ENCODE data around the gene CD40.
A peak's percentile ranks its signal among the peaks of the same experiment; 100 is the strongest.

CD40 gene

GRCh38 chr20:46130534-46130933 is 12.4 kb downstream of the CD40 start:
- TF ChIP-seq CTCF (IDR thresholded peaks at IDR 0.05), result no peak
- Histone ChIP-seq H3K4me3 (ENCODE audit: low read depth in 1 of 2, low read length in 1 of 2) (no peak overlapping the region), H3K4me1 (ENCODE audit: control insufficient read depth in 1 of 2, insufficient read depth in 1 of 2, low read depth in 1 of 2, low read length in 1 of 2) (no peaks in the 10 kb centered on the region), H3K27me3 (peaks cover 54% of the 10 kb centered on the region), H3K27ac (no peak overlapping the region), H3K9me3 (no peaks in the 10 kb centered on the region), H3K36me3 (no peaks in the 10 kb centered on the region)

DNA sequence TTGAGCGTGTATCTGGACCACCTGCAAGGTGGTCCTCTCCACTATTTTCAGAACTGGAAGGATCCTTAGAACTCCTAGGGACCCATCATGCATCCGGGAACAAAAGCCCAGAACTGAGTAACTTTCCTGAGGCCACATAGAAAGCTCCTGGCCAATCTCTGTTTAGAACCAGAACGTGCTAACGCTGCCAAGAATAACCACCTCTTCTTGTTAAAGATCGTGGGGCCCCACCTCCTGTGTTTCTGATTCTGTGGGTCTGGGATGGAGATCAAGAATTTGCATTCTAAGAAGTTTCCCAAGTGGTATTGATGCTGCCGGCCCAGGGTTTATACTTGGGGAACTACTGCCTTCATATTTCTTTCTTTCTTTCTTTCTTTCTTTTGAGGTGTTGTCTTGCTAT is 13.3 kb downstream of the CD40 start:
- no peaks in the 10 kb centered on the region for H3K36me3 ChIP-seq
- no peak overlapping the region for H3K27ac ChIP-seq
- no peak for TF ChIP-seq CTCF (IDR thresholded peaks at IDR 0.05)
- H3K4me3 ChIP-seq (ENCODE audit: low read depth in 1 of 2, low read length in 1 of 2), result no peak overlapping the region
- no peaks in the 10 kb centered on the region for H3K9me3 ChIP-seq
- no peaks in the 10 kb centered on the region for H3K4me1 ChIP-seq (ENCODE audit: control insufficient read depth in 1 of 2, insufficient read depth in 1 of 2, low read depth in 1 of 2, low read length in 1 of 2)
- H3K27me3 ChIP-seq, result peaks cover 56% of the 10 kb centered on the region

DNA sequence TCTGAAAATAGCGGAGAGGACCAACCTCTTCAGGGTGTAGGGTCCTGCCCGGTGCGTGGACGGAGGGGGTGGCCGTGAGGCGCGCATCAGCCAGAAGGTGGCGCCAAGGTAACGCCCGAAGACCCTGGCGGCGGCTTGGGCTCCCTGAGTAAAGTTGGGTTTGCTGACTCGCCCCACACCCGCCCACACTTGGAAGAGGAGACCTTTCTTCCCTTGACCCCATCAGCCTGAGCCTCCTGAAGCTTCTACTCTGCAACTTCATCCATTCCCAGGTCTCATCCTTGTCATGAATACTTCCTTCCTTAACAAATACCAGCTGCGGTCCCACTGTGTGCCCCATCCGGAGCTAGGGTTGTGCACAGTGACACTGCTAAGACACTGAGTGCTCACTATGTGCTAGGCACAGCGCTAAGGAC is 14.6 kb downstream of the CD40 start:
- Histone ChIP-seq H3K27me3 (peaks cover 63% of the 10 kb centered on the region), H3K9me3 (no peaks in the 10 kb centered on the region), H3K4me3 (ENCODE audit: low read depth in 1 of 2, low read length in 1 of 2) (no peak overlapping the region), H3K36me3 (no peaks in the 10 kb centered on the region), H3K27ac (no peak overlapping the region), H3K4me1 (ENCODE audit: control insufficient read depth in 1 of 2, insufficient read depth in 1 of 2, low read depth in 1 of 2, low read length in 1 of 2) (no peaks in the 10 kb centered on the region)
- peak; percentile 68 for TF ChIP-seq CTCF (IDR thresholded peaks at IDR 0.05)

DNA sequence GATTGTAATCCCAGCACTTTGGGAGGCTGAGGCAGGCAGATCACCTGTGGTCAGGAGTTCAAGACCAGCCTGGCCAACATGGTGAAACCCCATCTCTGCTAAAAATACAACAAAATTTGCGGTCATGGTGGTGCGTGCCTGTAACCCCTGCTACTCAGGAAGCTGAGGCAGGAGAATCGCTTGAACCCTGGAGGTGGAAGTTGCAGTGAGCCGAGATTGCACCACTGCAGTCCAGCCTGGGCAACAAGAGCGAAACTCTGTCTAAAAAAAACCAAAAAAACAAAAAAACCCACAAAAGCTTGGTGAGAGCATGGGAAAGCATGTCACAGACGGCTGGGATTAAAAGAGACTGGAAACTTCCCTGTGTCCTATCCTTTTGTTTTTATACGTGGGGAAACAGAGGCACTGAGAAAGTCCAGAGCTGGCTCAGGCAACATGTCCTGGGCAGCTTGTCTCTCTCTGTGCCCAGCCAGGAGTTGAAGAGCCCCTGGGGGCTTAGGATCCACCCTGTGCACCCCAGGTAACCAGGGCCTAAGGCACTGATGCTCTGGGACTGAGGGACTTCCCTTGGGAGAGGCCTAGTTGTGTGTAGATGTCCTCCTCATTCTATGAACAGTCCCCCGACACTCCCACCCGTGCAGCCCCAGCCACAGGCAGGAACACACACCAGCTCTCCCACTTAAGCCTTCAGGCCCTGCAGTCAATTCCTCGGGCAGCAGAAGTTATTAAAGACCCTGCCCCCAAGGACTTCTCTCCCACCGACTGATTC is 16.0 kb downstream of the CD40 start:
- H3K36me3 ChIP-seq, result no peaks in the 10 kb centered on the region
- no peak overlapping the region for H3K27ac ChIP-seq
- H3K9me3 ChIP-seq, result no peaks in the 10 kb centered on the region
- no peak overlapping the region for H3K4me3 ChIP-seq (ENCODE audit: low read depth in 1 of 2, low read length in 1 of 2)
- no peaks in the 10 kb centered on the region for H3K4me1 ChIP-seq (ENCODE audit: control insufficient read depth in 1 of 2, insufficient read depth in 1 of 2, low read depth in 1 of 2, low read length in 1 of 2)
- peaks cover 69% of the 10 kb centered on the region for H3K27me3 ChIP-seq
- TF ChIP-seq CTCF (IDR thresholded peaks at IDR 0.05), result no peak

DNA sequence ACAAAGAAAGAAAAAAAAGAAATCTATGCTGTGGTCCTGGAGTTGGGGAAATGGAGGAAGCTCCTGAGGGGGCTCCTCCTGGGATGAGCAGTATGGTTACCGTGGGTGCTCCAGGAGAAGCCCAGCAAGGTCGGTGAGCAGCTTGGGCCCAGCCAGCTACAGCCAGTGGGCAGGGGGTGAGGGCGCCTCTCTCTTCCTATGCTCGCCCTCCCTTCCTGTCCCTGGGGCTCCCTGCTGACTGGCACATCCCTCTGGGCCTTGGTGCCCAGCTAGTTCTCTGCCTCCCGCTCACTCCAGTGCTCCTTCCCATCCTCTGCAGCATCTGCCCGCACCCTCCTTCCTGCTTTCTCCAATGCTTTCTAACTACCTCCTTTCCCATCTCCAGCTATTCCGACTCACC is 16.6 kb downstream of the CD40 start:
- H3K4me3 ChIP-seq (ENCODE audit: low read depth in 1 of 2, low read length in 1 of 2), result no peak overlapping the region
- peaks cover 69% of the 10 kb centered on the region for H3K27me3 ChIP-seq
- no peak for TF ChIP-seq CTCF (IDR thresholded peaks at IDR 0.05)
- no peak overlapping the region for H3K27ac ChIP-seq
- H3K36me3 ChIP-seq, result no peaks in the 10 kb centered on the region
- H3K4me1 ChIP-seq (ENCODE audit: control insufficient read depth in 1 of 2, insufficient read depth in 1 of 2, low read depth in 1 of 2, low read length in 1 of 2), result no peaks in the 10 kb centered on the region
- H3K9me3 ChIP-seq, result no peaks in the 10 kb centered on the region
